ENCODE results near the gene ZFC3H1. TPM values are rescaled to one million over a fixed set of nuclear protein-coding genes. Genes with fewer than 3 reads are reported as not detected.

The ZFC3H1 gene
- total RNA-seq, 4 donors from 2014 or later, result 12.6 to 80.7 (median 51.2) TPM

DNA sequence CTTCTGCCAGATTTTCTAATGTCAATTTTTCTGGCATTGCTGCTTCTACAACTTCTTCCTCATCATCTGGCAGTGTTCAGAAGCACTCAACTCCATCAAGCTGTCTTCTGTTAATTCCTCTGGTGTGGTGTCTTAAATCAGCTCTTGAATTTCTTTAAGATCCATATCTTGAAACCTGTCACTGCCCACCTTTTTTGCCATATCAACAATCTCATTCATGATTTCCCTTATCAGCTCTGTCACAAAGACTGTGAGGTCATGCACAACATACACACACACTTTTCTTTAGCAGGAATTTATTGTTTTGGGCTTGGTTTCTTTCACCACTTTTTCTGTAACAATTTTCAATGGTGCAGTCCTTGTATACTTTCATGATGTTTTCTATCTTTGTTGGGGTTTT lies 7.7 kb upstream of the ZFC3H1 start:
- no peak for DNase-seq

DNA sequence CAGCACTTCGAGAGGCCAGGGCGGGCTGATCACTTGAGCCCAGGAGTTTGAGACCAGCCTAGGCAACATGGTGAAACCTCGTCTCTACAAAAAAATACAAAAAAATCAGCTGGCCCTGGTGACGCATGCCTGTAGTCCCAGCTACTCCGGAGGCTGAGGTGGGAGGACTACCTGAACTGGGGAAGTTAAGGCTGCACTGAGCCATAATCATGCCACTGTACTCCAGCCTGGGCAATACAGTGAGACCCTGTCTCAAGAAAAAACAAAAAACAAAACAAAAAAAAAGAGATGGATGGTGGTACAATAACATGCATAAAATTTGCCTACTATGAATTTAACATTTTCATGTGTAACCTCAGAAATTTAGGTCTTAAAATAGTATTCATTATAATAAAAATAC lies 2.6 kb upstream of the ZFC3H1 start:
- no peak for DNase-seq
- no peak for TF ChIP-seq POLR2A (IDR thresholded peaks at IDR 0.05)
- TF ChIP-seq, protein P1, sequence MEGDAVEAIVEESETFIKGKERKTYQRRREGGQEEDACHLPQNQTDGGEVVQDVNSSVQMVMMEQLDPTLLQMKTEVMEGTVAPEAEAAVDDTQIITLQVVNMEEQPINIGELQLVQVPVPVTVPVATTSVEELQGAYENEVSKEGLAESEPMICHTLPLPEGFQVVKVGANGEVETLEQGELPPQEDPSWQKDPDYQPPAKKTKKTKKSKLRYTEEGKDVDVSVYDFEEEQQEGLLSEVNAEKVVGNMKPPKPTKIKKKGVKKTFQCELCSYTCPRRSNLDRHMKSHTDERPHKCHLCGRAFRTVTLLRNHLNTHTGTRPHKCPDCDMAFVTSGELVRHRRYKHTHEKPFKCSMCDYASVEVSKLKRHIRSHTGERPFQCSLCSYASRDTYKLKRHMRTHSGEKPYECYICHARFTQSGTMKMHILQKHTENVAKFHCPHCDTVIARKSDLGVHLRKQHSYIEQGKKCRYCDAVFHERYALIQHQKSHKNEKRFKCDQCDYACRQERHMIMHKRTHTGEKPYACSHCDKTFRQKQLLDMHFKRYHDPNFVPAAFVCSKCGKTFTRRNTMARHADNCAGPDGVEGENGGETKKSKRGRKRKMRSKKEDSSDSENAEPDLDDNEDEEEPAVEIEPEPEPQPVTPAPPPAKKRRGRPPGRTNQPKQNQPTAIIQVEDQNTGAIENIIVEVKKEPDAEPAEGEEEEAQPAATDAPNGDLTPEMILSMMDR (IDR thresholded peaks at IDR 0.05), result no peak
- H3K36me3 ChIP-seq, result no peaks in the 10 kb centered on the region
- H3K27ac ChIP-seq, result no peak overlapping the region
- H3K4me3 ChIP-seq, result no peak overlapping the region
- no peaks in the 10 kb centered on the region for H3K27me3 ChIP-seq
- peaks cover 0 to 7% of the 10 kb centered on the region in 2 donors for H3K4me1 ChIP-seq
- intact Hi-C loops (cut with DNase I; ENCODE audit: low total_unique reads), result loop anchor here (10.0 kb wide), 1 partner anchor 89 kb away; the partner anchor contains the start of gene RAB21
- no peaks in the 10 kb centered on the region for H3K9me3 ChIP-seq

More for the DNA sequence above, 7.7 kb upstream of the ZFC3H1 start:
- no peak overlapping the region for H3K27ac ChIP-seq
- H3K4me3 ChIP-seq, result no peak overlapping the region
- no peaks in the 10 kb centered on the region for H3K27me3 ChIP-seq
- H3K4me1 ChIP-seq, result no peaks in the 10 kb centered on the region
- TF ChIP-seq, protein P1 (IDR thresholded peaks at IDR 0.05), result no peak
- no peak for TF ChIP-seq POLR2A (IDR thresholded peaks at IDR 0.05)
- no peaks in the 10 kb centered on the region for H3K9me3 ChIP-seq
- intact Hi-C loops (cut with DNase I; ENCODE audit: low total_unique reads), result no loop called here
- H3K36me3 ChIP-seq, result no peaks in the 10 kb centered on the region

DNA sequence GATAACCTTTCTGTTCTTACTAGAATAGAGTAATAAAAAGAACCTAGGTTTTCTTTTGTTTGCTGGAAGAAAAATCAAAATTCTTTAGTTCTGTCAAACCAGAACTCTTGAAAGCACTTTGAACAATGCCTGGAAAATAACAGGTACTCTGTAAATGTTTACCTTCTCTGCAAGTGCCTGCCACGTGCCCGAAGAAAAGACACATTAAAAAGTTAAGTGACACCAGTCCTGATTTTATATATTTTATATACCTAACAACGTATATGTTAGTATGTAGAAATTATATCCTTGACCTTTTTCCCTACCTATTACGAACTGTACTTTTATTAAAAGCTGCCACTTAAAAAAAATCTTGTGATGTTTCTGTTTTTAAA lies 1.4 kb upstream of the ZFC3H1 start:
- Histone ChIP-seq H3K27ac (peak overlapping the region; percentile 93 to 96), H3K4me1 (peaks cover 0 to 7% of the 10 kb centered on the region in 2 donors), H3K27me3 (no peaks in the 10 kb centered on the region), H3K4me3 (peak overlapping the region; percentile 64 to 88), H3K36me3 (no peaks in the 10 kb centered on the region), H3K9me3 (no peaks in the 10 kb centered on the region)
- intact Hi-C loops (cut with DNase I; ENCODE audit: low total_unique reads), result loop anchor here (10.0 kb wide), 1 partner anchor 90 kb away; the partner anchor contains the start of gene RAB21
- TF ChIP-seq, protein P1 (IDR thresholded peaks at IDR 0.05), result no peak
- TF ChIP-seq POLR2A (IDR thresholded peaks at IDR 0.05), result no peak
- no peak for DNase-seq

DNA sequence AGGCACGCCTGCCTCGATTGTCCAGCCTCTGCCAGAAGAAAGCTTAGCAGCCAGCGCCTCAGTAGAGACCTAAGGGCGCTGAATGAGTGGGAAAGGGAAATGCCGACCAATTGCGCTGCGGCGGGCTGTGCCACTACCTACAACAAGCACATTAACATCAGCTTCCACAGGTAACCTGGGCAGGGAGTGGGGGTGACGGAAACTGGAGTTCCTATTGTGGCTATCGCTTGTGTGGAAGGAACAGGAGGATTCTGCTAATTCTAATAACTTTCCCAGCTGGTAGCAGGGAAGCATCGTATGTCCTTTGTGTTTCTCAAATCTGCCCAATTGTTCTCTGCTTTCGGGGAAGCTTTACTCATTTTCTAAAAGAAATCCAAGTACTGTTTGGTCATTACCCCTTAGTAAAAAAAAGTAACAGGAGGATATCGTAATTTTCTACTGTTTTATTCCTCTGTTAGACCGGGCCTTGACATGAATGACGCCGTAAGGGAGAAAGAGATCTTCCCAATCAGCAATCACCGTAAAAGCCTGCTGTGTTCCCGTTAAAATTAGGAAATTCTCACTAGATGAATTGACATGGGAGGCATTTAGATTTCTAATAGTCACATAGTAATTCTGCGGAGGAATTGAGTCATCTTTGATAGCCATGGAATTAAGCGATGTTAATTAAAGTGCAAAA lies 902 bp upstream of the ZFC3H1 start:
- Histone ChIP-seq H3K36me3 (no peaks in the 10 kb centered on the region), H3K27ac (peak overlapping the region; percentile 93 to 96), H3K4me1 (peaks cover 0 to 7% of the 10 kb centered on the region in 2 donors), H3K9me3 (no peaks in the 10 kb centered on the region), H3K4me3 (peak overlapping the region; percentile 64 to 88), H3K27me3 (no peaks in the 10 kb centered on the region)
- no peak for DNase-seq
- intact Hi-C loops (cut with DNase I; ENCODE audit: low total_unique reads), result loop anchor here (10.0 kb wide), 1 partner anchor 90 kb away; the partner anchor contains the start of gene RAB21
- TF ChIP-seq, protein P1 (IDR thresholded peaks at IDR 0.05), result no peak
- no peak for TF ChIP-seq POLR2A (IDR thresholded peaks at IDR 0.05)

DNA sequence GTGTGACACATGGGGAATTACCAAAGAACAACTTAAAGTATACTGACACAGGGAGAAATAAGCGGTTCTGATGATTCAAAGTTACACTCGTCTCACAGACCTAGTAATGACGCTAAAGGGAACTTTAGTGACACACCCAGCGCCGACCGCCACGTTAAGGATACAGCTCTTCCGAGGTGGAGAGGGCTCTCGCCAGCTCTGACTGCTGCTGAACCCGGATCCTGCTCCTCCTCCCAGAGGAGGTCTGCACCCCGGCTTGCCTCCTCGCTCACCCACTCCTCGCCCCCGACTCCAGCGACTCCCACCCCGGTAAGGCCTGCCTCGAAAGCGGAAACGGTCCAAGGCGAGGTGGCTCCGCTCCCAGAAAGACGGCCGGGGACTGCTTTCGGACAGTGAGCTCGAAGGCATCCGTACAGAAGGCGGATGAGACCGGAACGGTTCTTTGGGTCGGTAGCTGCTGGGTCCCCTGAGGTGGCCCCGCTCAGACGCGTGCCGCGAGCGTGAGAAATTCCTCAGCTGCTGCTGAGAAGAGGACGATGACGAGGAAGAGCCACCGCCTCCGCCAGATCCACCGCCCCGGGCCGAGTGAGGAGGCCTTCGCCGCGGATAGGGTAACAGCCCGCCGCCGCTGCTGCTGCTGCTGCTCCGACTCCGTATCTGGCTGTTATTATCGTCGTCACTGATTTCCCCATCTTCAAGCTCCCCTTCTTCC lies 643 bp downstream of the ZFC3H1 start:
- no peaks in the 10 kb centered on the region for H3K9me3 ChIP-seq
- intact Hi-C loops (cut with DNase I; ENCODE audit: low total_unique reads), result loop anchor here (10.0 kb wide), 1 partner anchor 92 kb away; the partner anchor contains the start of gene RAB21
- peaks cover 0 to 7% of the 10 kb centered on the region in 2 donors for H3K4me1 ChIP-seq
- H3K27me3 ChIP-seq, result no peaks in the 10 kb centered on the region
- peak overlapping the region; percentile 64 to 88 for H3K4me3 ChIP-seq
- H3K27ac ChIP-seq, result peak overlapping the region; percentile 93 to 96
- no peaks in the 10 kb centered on the region for H3K36me3 ChIP-seq
- peak; percentile 42 to 52 for DNase-seq
- no peak for TF ChIP-seq POLR2A (IDR thresholded peaks at IDR 0.05)
- TF ChIP-seq, protein P1 (IDR thresholded peaks at IDR 0.05), result no peak

Measured in uterus (tissue), 4 donors.